NCI-H1092 treated with DMSO at 0.1 percent for 48 hours (cell line): Measurements from ENCODE around the gene KCNAB2.

Experiments used
- DNase-seq: peaks from one replicate; lab custom pipeline; 2025; lab: John Stamatoyannopoulos, UW

The KCNAB2 gene

GRCh38 chr1:6082430-6082971 lies 36.8 kb downstream of the KCNAB2 start:
- no peak for DNase-seq

DNA sequence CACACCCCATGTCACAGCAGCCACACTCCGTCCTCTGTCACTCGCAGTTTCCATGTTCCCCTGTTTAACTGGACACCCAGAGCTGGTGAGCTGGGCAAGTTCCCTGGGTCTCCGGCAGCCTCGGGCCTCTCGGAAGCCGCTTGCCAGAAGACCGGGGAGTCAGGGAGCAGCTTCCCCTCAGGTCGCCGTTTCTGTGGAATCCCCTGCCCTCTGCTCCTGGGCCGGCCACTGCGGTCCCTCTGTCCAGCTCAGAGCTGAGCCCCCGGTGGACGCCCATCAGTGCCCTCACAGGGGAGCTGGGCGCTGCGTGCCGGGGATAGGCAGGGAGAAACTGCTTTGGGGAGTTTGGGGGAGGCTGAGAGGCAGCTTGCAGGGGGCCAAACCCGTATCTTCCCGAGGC lies 37.7 kb downstream of the KCNAB2 start:
- no peak for DNase-seq

- DNase-seq = no peak
Measured at GRCh38 chr1:6083801-6084446, 38.2 kb downstream of the KCNAB2 start.

GRCh38 chr1:6084781-6085495 lies 39.2 kb downstream of the KCNAB2 start:
- no peak for DNase-seq

- DNase-seq = no peak
Measured at GRCh38 chr1:6085666-6086065, 40.0 kb downstream of the KCNAB2 start.

DNA sequence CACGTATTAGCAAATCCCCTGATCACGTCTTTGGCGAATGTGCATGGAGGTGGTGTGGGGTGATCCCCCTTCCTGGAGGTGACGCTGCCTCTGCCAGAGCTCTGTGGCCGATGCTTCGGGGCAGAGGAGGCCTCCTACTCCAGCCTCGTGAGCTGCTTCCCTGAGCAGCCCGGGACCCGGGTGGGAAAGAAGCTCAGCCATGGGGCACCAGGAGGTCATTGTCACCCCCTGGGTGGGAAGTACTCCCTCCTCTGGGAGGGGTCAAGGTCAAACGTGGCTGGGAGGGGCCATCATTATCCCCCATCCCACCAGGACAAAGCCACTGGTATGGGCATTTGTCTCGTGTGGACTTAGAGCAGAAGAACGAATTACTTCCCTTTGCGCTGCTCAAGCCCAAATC lies 40.7 kb downstream of the KCNAB2 start:
- no peak for DNase-seq

DNA sequence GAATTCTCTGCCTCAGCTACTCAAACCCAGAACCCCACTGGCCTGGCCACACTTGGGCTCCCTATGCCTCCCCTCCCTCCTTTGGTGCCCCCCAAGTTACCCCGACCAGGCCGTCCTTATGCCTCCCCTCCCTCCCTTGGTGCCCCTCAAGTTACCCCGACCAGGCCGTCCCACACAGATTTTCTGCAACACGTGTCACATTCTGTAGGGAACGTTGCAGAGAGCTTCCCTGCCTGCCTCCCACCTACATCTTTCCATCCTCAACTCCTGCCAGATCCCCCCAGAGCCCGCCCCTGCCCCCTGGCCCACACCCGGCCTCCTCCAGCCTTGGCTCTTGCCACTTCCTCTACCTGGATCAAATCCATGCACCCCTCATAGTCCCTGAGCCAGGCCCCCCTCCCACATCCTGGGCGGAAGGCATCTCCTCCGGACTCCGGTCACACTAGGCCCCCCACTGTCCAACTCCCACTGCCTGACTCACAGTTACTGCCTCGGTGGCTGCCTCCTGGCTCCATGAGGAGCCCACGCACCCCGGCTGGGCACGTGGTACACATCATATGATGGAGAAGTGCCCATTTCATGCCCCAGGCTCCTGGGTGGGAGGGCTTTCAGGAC lies 41.2 kb downstream of the KCNAB2 start:
- no peak for DNase-seq

GRCh38 chr1:6087377-6087772 lies 41.7 kb downstream of the KCNAB2 start:
- DNase-seq = no peak

DNA sequence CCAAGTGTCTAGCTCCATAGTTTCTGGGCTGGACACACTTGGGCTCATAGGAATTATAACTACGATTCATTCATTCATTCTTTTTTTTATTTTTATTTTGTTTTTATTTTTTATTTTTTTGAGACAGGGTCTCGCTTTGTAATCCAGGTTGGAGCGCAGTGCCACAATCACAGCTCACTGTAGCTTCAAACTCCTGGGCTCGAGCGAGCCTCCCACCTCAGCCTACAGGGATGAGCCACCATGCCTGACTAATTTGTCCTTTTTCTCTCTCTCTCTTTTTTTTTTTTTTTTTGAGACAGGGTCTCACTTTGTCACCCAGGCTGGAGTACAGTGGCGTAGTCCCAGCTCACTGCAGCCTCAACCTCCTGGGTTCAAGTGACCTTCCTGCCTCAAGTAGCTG lies 42.3 kb downstream of the KCNAB2 start:
- DNase-seq = no peak

GRCh38 chr1:6088956-6089355 lies 43.3 kb downstream of the KCNAB2 start:
- DNase-seq = no peak

GRCh38 chr1:6090288-6090687 lies 44.6 kb downstream of the KCNAB2 start:
- no peak for DNase-seq

DNA sequence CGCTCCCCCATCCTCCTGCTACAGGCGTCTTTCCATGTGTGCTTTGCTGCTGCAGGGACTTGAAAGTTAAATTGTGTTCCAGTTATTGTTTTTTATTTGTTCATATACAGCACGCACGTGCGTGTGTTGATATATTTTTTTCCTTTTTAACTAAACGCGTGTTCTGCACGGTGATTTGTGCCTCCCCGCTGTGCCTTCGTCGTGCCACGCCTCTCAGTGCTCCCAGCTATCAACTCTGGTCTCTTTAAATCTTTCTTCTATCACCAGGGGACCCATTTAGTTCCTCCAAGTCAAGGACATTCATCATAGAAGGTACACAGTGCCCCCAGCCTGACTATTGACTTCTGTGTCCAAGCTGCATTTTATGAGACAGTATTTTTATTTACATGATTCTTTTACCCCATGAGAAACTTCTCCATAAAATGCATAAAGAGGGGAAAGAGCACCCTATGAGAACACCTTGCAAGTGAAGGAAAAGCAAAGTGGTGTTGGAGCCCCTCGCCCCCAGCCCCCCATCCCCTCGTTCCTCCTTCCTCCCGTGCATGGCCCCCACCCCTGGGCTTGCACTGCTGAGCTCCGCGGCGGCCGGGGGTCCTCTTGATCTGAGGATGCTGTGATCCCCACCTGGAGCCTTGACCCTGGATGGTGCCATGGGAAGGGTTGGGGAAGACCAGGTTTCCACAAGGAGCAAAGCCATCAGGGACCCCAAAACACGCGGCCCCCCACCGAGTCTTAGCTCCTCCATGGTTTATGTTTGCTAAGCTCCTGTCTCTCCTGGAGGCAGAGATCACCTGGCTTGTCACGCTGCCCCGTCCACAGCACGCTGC lies 45.5 kb downstream of the KCNAB2 start:
- DNase-seq = no peak

DNA sequence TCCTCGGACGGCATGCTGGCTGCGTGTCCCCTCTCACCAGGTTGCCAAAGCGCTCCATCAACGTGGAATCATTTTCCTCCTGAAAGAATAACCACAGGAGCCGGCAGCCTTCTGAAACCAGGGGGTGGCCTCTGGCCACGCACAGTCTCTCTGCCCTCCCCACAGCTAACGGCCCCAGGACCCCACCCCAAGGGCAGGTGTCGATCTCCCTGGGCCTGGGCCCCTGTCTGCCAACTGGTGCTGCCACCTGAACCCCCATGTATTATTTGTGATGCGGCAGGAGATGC lies 46.1 kb downstream of the KCNAB2 start:
- DNase-seq = no peak

GRCh38 chr1:6092211-6092610 lies 46.5 kb downstream of the KCNAB2 start:
- DNase-seq = no peak

- no peak for DNase-seq
Measured at GRCh38 chr1:6093071-6093470, 47.4 kb downstream of the KCNAB2 start.

DNA sequence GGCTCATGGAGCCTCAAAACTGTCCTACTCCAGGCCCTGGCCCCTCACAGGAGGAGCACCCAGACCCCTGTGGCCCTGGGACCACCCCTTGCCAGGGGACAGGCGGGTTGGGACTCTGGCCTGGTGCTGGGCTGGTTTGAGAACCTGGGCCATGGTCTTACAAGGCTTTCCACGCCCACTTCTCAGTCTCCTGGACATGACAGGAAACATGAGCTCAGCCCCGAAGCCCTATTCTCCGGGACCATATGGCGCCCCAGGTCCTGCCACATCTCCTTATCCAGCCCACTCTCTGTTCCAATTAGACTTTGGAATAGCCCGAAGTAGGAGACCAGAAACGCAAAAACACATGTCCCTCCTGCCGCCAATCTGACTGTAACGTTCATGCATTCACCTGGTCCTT lies 47.9 kb downstream of the KCNAB2 start:
- no peak for DNase-seq

DNA sequence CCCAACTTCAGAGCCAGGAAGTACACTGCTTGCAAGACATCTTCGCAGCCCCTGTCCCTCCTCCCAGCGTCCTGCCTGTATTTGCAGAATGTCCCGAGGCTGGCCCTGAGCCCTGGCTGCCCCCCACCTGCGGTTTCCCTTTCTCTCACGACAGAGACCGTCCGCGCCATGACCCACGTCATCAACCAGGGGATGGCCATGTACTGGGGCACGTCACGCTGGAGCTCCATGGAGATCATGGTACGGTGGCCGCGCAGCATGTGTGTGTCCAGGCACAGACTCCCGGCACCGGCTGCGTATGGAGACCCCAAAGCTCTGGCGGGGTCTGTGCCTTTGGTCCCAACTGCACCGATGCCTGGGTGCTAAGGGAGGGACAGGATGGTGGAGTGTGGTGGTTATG lies 48.6 kb downstream of the KCNAB2 start:
- DNase-seq = no peak

- DNase-seq = no peak
Measured at GRCh38 chr1:6094801-6095505, 49.3 kb downstream of the KCNAB2 start.

GRCh38 chr1:6095511-6096242 lies 50.0 kb downstream of the KCNAB2 start:
- DNase-seq = no peak

GRCh38 chr1:6096243-6097116 lies 50.8 kb downstream of the KCNAB2 start:
- DNase-seq = no peak
